GM18502 (cell line): ENCODE data around the gene HOXB7.

Experiments
- ATAC-seq: cut with Tn5 transposase; IDR thresholded peaks from one replicate; pipeline ENCODE4 v1.9.1; 2021; ENCODE audit warnings: mild to moderate bottlenecking; ENCODE audit not compliant: unreplicated experiment, poor library complexity

HOXB7 gene

GRCh38 chr17:48611681-48612455, 1.1 kb upstream of the HOXB7 start:
- no peak for ATAC-seq

GRCh38 chr17:48611213-48611612, 396 bp upstream of the HOXB7 start:
- ATAC-seq: no peak

- ATAC-seq: no peak
These were observed 997 bp downstream of the HOXB7 start for GRCh38 chr17:48609759-48610281.

GRCh38 chr17:48609033-48609432, 1.8 kb downstream of the HOXB7 start:
- ATAC-seq: no peak

GRCh38 chr17:48608494-48608834, 2.4 kb downstream of the HOXB7 start:
- ATAC-seq: no peak

- ATAC-seq: no peak
These were observed 3.8 kb downstream of the HOXB7 start for GRCh38 chr17:48606892-48607614.

- ATAC-seq: no peak
These were observed 4.6 kb downstream of the HOXB7 start for GRCh38 chr17:48605991-48606891.

- no peak for ATAC-seq
These were observed 5.4 kb downstream of the HOXB7 start for GRCh38 chr17:48605409-48605919.

- no peak for ATAC-seq
These were observed 6.0 kb downstream of the HOXB7 start, which contains the start of gene HOXB6 for GRCh38 chr17:48604770-48605329. HOXB6 (minus strand) TSS chr17:48604986; CDS start chr17:48598150, 6,836 bp downstream.

GRCh38 chr17:48603959-48604769, 6.7 kb downstream of the HOXB7 start:
- no peak for ATAC-seq

- ATAC-seq: no peak
These were observed 9.0 kb downstream of the HOXB7 start for GRCh38 chr17:48601539-48602425.

- no peak for ATAC-seq
These were observed 9.6 kb downstream of the HOXB7 start for GRCh38 chr17:48601207-48601538.

- no peak for ATAC-seq
These were observed 10.3 kb downstream of the HOXB7 start for GRCh38 chr17:48600244-48601098.

GRCh38 chr17:48599354-48599753, 11.5 kb downstream of the HOXB7 start:
- ATAC-seq: no peak

GRCh38 chr17:48598736-48599135, 12.1 kb downstream of the HOXB7 start:
- no peak for ATAC-seq

GRCh38 chr17:48597778-48598631, 12.8 kb downstream of the HOXB7 start:
- ATAC-seq: no peak

GRCh38 chr17:48597528-48597777, 13.4 kb downstream of the HOXB7 start:
- ATAC-seq: no peak
